DOHH2 (cell line): Measurements from ENCODE around the gene ANKRD13A.

Experiments
- EZH2phosphoT487 ChIP-seq: fragments of 200-600 bp; sonication (generic); IDR thresholded peaks from 2 replicates; pipeline ENCODE4 v1.6.1; 2017; ENCODE audit warnings: borderline replicate concordance, mild to moderate bottlenecking, antibody characterized with exemption, low read length, moderate library complexity, mixed read lengths
- TF ChIP-seq, protein P1 (sequence below): fragments of 200-600 bp; sonication (generic); IDR thresholded peaks from one replicate; pipeline ENCODE4 v1.5.1; 2014; ENCODE audit warnings: antibody characterized with exemption, mild to moderate bottlenecking, low read depth, low read length; ENCODE audit not compliant: poor library complexity, severe bottlenecking

DNA sequence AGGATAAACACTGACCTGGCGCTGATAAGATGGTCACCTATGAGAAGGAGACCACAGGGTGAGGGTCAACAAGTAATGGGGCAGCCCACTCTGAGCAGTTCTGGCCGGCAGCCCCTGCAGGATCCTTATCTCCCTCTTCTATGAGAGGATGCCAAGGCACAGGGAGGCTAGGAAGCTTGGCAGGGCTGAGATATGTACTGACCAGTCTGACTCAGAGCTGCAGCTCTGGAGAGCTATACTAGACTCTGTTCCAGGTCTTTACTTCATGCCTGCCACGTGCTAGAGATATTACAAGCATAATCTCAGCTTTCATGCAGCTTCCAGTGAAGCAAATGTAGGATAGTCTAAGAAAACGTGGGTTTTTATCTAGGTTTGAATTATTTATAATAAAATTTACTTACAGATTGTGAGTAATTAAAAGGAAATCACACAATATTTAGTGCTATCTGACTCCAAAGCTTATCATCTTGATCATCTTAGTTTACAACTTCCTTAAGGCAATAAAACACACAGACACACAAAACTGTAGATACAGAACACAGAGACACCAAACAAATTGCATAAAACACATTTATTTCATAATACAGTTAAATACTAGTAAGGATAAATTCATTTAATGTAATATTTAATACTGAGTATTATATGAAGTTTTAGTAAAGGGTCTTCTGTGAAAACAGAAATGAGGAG lies 35.3 kb upstream of the ANKRD13A start:
- TF ChIP-seq, protein P1, sequence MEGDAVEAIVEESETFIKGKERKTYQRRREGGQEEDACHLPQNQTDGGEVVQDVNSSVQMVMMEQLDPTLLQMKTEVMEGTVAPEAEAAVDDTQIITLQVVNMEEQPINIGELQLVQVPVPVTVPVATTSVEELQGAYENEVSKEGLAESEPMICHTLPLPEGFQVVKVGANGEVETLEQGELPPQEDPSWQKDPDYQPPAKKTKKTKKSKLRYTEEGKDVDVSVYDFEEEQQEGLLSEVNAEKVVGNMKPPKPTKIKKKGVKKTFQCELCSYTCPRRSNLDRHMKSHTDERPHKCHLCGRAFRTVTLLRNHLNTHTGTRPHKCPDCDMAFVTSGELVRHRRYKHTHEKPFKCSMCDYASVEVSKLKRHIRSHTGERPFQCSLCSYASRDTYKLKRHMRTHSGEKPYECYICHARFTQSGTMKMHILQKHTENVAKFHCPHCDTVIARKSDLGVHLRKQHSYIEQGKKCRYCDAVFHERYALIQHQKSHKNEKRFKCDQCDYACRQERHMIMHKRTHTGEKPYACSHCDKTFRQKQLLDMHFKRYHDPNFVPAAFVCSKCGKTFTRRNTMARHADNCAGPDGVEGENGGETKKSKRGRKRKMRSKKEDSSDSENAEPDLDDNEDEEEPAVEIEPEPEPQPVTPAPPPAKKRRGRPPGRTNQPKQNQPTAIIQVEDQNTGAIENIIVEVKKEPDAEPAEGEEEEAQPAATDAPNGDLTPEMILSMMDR, result no peak
- no peak for TF ChIP-seq EZH2phosphoT487
